Liver (tissue), 3 donors: ENCODE results near the gene IL10.

Source experiments
- ATF3 ChIP-seq: IDR thresholded peaks from 2 replicates; pipeline ENCODE4 v1.6.1; 2016; ENCODE audit warnings: antibody characterized with exemption
- CTCF ChIP-seq: fragments of 150-350 bp; IDR thresholded peaks from 2 replicates; pipeline ENCODE4 v1.5.1; 2017; ENCODE audit warnings: improper control_type of control experiment, low read depth, low read length; ENCODE audit not compliant: missing input control
- EGR1 ChIP-seq, 2 donors: IDR thresholded peaks; 2 replicates each; pipeline ENCODE4 v1.6.1; 2016 to 2018; ENCODE audit warnings: antibody characterized with exemption in 2 of 2, low read depth in 2 of 2
- FOXA1 ChIP-seq: IDR thresholded peaks from 2 replicates; pipeline ENCODE4 v1.6.1; 2016; ENCODE audit warnings: antibody characterized with exemption
- GABPA ChIP-seq, 2 donors: IDR thresholded peaks in 1 of 2; conservative IDR thresholded peaks in 1 of 2; 2 replicates each; pipeline ENCODE4 v1.6.1; 2016; ENCODE audit warnings: antibody characterized with exemption in 2 of 2, mild to moderate bottlenecking in 1 of 2, moderate library complexity in 1 of 2
- HNF4A ChIP-seq, 2 donors: conservative IDR thresholded peaks; 2 replicates each; pipeline ENCODE4 v1.6.1; 2016; ENCODE audit warnings: antibody characterized with exemption in 2 of 2, mild to moderate bottlenecking in 2 of 2
- JUND ChIP-seq, 2 donors: IDR thresholded peaks; 2 replicates each; pipeline ENCODE4 v1.6.1; 2016; ENCODE audit warnings: antibody characterized with exemption in 2 of 2
- MAX ChIP-seq: IDR thresholded peaks from 2 replicates; pipeline ENCODE4 v1.6.1; 2016; ENCODE audit warnings: antibody characterized with exemption
- RAD21 ChIP-seq, 2 donors: IDR thresholded peaks; 2 replicates each; pipeline ENCODE4 v1.6.1; 2016; ENCODE audit warnings: antibody characterized with exemption in 2 of 2, mild to moderate bottlenecking in 2 of 2
- REST ChIP-seq: IDR thresholded peaks from 2 replicates; pipeline ENCODE4 v1.6.1; 2016; ENCODE audit warnings: antibody characterized with exemption, mild to moderate bottlenecking
- RXRA ChIP-seq, 2 donors: IDR thresholded peaks; 2 replicates each; pipeline ENCODE4 v1.6.1; 2017 to 2018; ENCODE audit warnings: antibody characterized with exemption in 2 of 2, mild to moderate bottlenecking in 1 of 2
- SP1 ChIP-seq: IDR thresholded peaks from 2 replicates; pipeline ENCODE4 v1.6.1; 2018; ENCODE audit warnings: antibody characterized with exemption, mild to moderate bottlenecking
- TAF1 ChIP-seq: conservative IDR thresholded peaks from 2 replicates; pipeline ENCODE4 v1.6.1; 2016; ENCODE audit warnings: antibody characterized with exemption, mild to moderate bottlenecking
- YY1 ChIP-seq: IDR thresholded peaks from 2 replicates; pipeline ENCODE4 v1.6.1; 2016; ENCODE audit warnings: antibody characterized with exemption, mild to moderate bottlenecking
- donor health status: healthy.
- donor health status: healthy.

- TF ChIP-seq CTCF: no peak
- TF ChIP-seq MAX: no peak
- no peak for TF ChIP-seq FOXA1
- no peak for TF ChIP-seq TAF1
- no peak for TF ChIP-seq SP1
- TF ChIP-seq GABPA (IDR thresholded peaks at IDR 0.05 in 1 of 2, conservative IDR thresholded peaks at IDR 0.05 in 1 of 2): no peak
- no peak for TF ChIP-seq JUND (IDR thresholded peaks at IDR 0.05)
- no peak for TF ChIP-seq REST
- no peak for TF ChIP-seq YY1
- no peak for TF ChIP-seq RXRA (IDR thresholded peaks at IDR 0.05)
- TF ChIP-seq RAD21 (IDR thresholded peaks at IDR 0.05): no peak
- no peak for TF ChIP-seq HNF4A (conservative IDR thresholded peaks at IDR 0.05)
- no peak for TF ChIP-seq EGR1 (IDR thresholded peaks at IDR 0.05; ENCODE audit: low read depth in 2 of 2)
- TF ChIP-seq ATF3: no peak
Observed at GRCh38 chr1:206771338-206771692, 979 bp downstream of the IL10 start.
